Smooth muscle cell (in vitro differentiated cells): ENCODE results near the gene LRRFIP1. TPM values are rescaled to one million over a fixed set of nuclear protein-coding genes. Genes with fewer than 3 reads are reported as not detected.

ENCODE experiments used
- DNase-seq: peaks from one replicate; lab custom pipeline; 2025; ENCODE audit not compliant: unreplicated experiment; lab: John Stamatoyannopoulos, UW
- H2AFZ ChIP-seq: fragments of 200-600 bp; sonication (generic); 2 replicates; pipeline ENCODE4 v1.6.0; 2016; ENCODE audit warnings: antibody characterized with exemption, low read depth, mild to moderate bottlenecking
- H3F3A ChIP-seq: fragments of 200-600 bp; sonication (generic); 2 replicates; pipeline ENCODE4 v1.6.0; 2017; ENCODE audit warnings: antibody characterized with exemption, low read depth
- H3K27ac ChIP-seq: fragments of 200-600 bp; sonication (generic); 2 replicates; pipeline ENCODE4 v1.5.1; 2016; ENCODE audit warnings: low read depth, mild to moderate bottlenecking
- H3K27me3 ChIP-seq: fragments of 200-600 bp; sonication (generic); 2 replicates; pipeline ENCODE4 v1.6.1; 2016; ENCODE audit warnings: low read depth, mild to moderate bottlenecking
- H3K36me3 ChIP-seq: fragments of 200-600 bp; sonication (generic); 2 replicates; pipeline ENCODE4 v1.5.1; 2016; ENCODE audit warnings: low read depth
- H3K4me1 ChIP-seq: fragments of 200-600 bp; sonication (generic); 2 replicates; pipeline ENCODE4 v1.5.1; 2016; ENCODE audit warnings: low read depth
- H3K4me2 ChIP-seq: fragments of 200-600 bp; sonication (generic); 2 replicates; pipeline ENCODE4 v1.6.0; 2016; ENCODE audit warnings: mild to moderate bottlenecking
- H3K4me3 ChIP-seq: fragments of 200-600 bp; sonication (generic); 2 replicates; pipeline ENCODE4 v1.5.1; 2016; ENCODE audit warnings: mild to moderate bottlenecking
- H3K79me2 ChIP-seq: fragments of 200-600 bp; sonication (generic); 2 replicates; pipeline ENCODE4 v1.6.0; 2016; ENCODE audit warnings: low read depth, mild to moderate bottlenecking
- H3K9ac ChIP-seq: fragments of 200-600 bp; sonication (generic); 2 replicates; pipeline ENCODE4 v1.6.0; 2016; ENCODE audit warnings: low read depth
- H3K9me3 ChIP-seq: fragments of 200-600 bp; sonication (generic); replicated peaks from 2 replicates; pipeline ENCODE4 v1.5.1; 2016; ENCODE audit warnings: low read depth
- H4K20me1 ChIP-seq: fragments of 200-600 bp; sonication (generic); 2 replicates; pipeline ENCODE4 v1.6.0; 2016; ENCODE audit warnings: low read depth
- CTCF ChIP-seq: fragments of 200-600 bp; sonication (generic); IDR thresholded peaks from 2 replicates; pipeline ENCODE4 v1.5.1; 2017; ENCODE audit warnings: borderline replicate concordance, mild to moderate bottlenecking, antibody characterized with exemption; ENCODE audit not compliant: insufficient read depth, poor library complexity, severe bottlenecking
- WGBS: methylation state at CpG from one replicate; pipeline ENCODE4 v1.1.7; 2016; ENCODE audit warnings: low lambda C conversion rate; 5-methylcytosine and 5-hydroxymethylcytosine counted together
- polyA plus RNA-seq: library from polyadenylated mRNA; unstranded; fragments of >200 nt; fragmentation: Nextera tagmentation; extraction: Ambion mirVana; gene quantifications from 2 replicates; pipeline ENCODE4 v1.2.1, GENCODE V29; 2016
- total RNA-seq: library from RNA; depleted of rRNA; stranded (reverse); fragments of >200 nt; gene quantifications from 2 replicates; pipeline ENCODE4 v1.2.3, GENCODE V29; 2014

The LRRFIP1 gene
- total and polyA plus RNA-seq, 2 experiments from 2014 or later: 36.2 to 65.1 TPM

GRCh38 chr2:237660381-237660900, 33.1 kb downstream of the LRRFIP1 start:
- no peak overlapping the region for H3K9ac ChIP-seq
- H3K79me2 ChIP-seq: peaks cover 6% of the 10 kb centered on the region
- whole genome bisulfite sequencing: 88% methylated on average over 5 of the region's 5 CpGs
- no peaks in the 10 kb centered on the region for H3F3A ChIP-seq
- H3K4me3 ChIP-seq: no peak overlapping the region
- no peak overlapping the region for H2AFZ ChIP-seq
- peaks cover 5% of the 10 kb centered on the region for H3K36me3 ChIP-seq
- H3K27ac ChIP-seq: no peak overlapping the region
- H3K4me2 ChIP-seq: no peak overlapping the region
- no peaks in the 10 kb centered on the region for H4K20me1 ChIP-seq
- H3K9me3 ChIP-seq: no peaks in the 10 kb centered on the region
- no peak for TF ChIP-seq CTCF
- peaks cover 7% of the 10 kb centered on the region for H3K4me1 ChIP-seq
- DNase-seq: no peak
- H3K27me3 ChIP-seq: no peaks in the 10 kb centered on the region

- 85% methylated on average over 6 of the region's 6 CpGs for WGBS
- Histone ChIP-seq H3K9ac (no peak overlapping the region), H3K79me2 (peaks cover 6% of the 10 kb centered on the region), H4K20me1 (no peaks in the 10 kb centered on the region), H3F3A (no peaks in the 10 kb centered on the region), H3K36me3 (peaks cover 5% of the 10 kb centered on the region), H3K4me2 (no peak overlapping the region), H3K4me3 (no peak overlapping the region), H3K27ac (no peak overlapping the region), H3K4me1 (peaks cover 7% of the 10 kb centered on the region), H2AFZ (no peak overlapping the region), H3K9me3 (no peaks in the 10 kb centered on the region), H3K27me3 (no peaks in the 10 kb centered on the region)
- TF ChIP-seq CTCF: no peak
- no peak for DNase-seq
These were observed 33.9 kb downstream of the LRRFIP1 start for GRCh38 chr2:237661270-237661669.

GRCh38 chr2:237661799-237662328, 34.5 kb downstream of the LRRFIP1 start:
- Histone ChIP-seq H3K27ac (no peak overlapping the region), H3K9me3 (no peaks in the 10 kb centered on the region), H3K27me3 (no peaks in the 10 kb centered on the region), H2AFZ (no peak overlapping the region), H3K9ac (peak overlapping the region; percentile 8), H3K4me1 (peaks cover 7% of the 10 kb centered on the region), H3F3A (no peaks in the 10 kb centered on the region), H3K36me3 (peaks cover 3% of the 10 kb centered on the region), H3K79me2 (peaks cover 6% of the 10 kb centered on the region), H3K4me2 (no peak overlapping the region), H4K20me1 (no peaks in the 10 kb centered on the region), H3K4me3 (no peak overlapping the region)
- no peak for TF ChIP-seq CTCF
- WGBS: 94% methylated on average over 11 of the region's 11 CpGs
- DNase-seq: no peak

GRCh38 chr2:237662671-237663093, 35.3 kb downstream of the LRRFIP1 start:
- WGBS: 10% methylated on average over 13 of the region's 13 CpGs
- DNase-seq: peak; percentile 26
- Histone ChIP-seq H3K27me3 (no peaks in the 10 kb centered on the region), H3K4me3 (no peak overlapping the region), H3K4me2 (peak overlapping the region; percentile 55), H2AFZ (no peak overlapping the region), H3K36me3 (no peaks in the 10 kb centered on the region), H3K4me1 (peaks cover 7% of the 10 kb centered on the region), H3K27ac (peak overlapping the region; percentile 72), H3K79me2 (peaks cover 6% of the 10 kb centered on the region), H4K20me1 (no peaks in the 10 kb centered on the region), H3K9ac (peak overlapping the region; percentile 29), H3F3A (no peaks in the 10 kb centered on the region), H3K9me3 (no peaks in the 10 kb centered on the region)
- no peak for TF ChIP-seq CTCF
